Retinal pigment epithelial cell (primary cell): Measurements from ENCODE around the gene ZEB2.
A peak's percentile ranks its signal among the peaks of the same experiment; 100 is the strongest.

Source experiments
- DNase-seq: peaks from one replicate; pipeline ENCODE4 v3.0.0-alpha.2; 2010; ENCODE audit warnings: low read depth
- H3K4me3 ChIP-seq: 2 replicates; pipeline ENCODE4 v1.5.1; 2011; ENCODE audit warnings: mild to moderate bottlenecking, low read length, control low read depth, moderate library complexity
- TF ChIP-seq, protein P1 (sequence below): conservative IDR thresholded peaks from 2 replicates; pipeline ENCODE4 v1.5.1; 2011; ENCODE audit warnings: low read depth, low read length, control low read depth, inconsistent platforms

The ZEB2 gene

GRCh38 chr2:144517866-144518747 lies 1.8 kb downstream of the ZEB2 start:
- DNase-seq, result no peak
- H3K4me3 ChIP-seq, result peak overlapping the region; percentile 86
- TF ChIP-seq, protein P1, sequence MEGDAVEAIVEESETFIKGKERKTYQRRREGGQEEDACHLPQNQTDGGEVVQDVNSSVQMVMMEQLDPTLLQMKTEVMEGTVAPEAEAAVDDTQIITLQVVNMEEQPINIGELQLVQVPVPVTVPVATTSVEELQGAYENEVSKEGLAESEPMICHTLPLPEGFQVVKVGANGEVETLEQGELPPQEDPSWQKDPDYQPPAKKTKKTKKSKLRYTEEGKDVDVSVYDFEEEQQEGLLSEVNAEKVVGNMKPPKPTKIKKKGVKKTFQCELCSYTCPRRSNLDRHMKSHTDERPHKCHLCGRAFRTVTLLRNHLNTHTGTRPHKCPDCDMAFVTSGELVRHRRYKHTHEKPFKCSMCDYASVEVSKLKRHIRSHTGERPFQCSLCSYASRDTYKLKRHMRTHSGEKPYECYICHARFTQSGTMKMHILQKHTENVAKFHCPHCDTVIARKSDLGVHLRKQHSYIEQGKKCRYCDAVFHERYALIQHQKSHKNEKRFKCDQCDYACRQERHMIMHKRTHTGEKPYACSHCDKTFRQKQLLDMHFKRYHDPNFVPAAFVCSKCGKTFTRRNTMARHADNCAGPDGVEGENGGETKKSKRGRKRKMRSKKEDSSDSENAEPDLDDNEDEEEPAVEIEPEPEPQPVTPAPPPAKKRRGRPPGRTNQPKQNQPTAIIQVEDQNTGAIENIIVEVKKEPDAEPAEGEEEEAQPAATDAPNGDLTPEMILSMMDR, result no peak

DNA sequence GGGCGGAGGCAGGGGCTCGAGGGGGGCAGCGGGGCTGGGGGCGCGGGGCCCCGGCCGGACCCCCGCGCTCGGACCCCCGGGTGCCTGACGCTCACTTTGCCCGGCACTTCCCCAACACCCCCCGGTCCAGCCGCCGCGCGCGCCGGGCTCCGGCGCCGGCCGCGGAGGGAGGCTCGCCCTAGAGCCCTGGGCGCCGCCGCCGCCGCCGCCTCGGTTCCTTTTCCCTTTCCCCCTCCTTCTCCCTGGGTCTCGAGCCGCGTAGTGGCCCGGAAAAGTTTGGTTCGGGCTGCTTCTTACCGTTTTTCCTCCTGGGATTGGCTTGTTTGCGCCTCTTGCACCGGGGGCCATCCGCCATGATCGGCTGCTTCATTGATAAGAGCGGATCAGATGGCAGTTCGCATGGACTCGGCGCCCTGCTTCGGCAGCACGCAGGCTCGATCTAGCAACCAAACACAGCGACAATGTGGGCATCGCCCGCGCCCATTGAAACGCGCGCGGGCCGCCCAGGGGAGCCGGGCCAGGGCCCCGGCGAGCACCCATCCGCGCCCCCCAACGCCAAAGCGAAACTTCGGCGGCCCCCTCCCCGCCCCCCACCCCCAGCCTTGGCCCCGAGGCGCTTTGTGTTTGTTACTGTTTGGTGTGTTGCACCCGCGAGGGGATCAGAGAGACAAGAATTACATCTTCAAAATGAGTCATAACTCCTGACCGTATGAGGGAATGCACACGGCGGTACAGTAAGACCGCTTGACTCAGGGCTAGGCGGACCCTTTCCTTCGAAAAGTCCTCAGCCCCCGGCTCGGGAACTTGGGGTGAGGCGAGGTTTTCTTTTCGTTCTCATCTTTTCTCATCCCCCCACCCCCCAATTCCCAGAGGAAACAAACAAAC lies 2.7 kb downstream of the ZEB2 start:
- peak; percentile 88 for DNase-seq
- TF ChIP-seq, protein P1, result no peak
- peak overlapping the region; percentile 86 for H3K4me3 ChIP-seq

DNA sequence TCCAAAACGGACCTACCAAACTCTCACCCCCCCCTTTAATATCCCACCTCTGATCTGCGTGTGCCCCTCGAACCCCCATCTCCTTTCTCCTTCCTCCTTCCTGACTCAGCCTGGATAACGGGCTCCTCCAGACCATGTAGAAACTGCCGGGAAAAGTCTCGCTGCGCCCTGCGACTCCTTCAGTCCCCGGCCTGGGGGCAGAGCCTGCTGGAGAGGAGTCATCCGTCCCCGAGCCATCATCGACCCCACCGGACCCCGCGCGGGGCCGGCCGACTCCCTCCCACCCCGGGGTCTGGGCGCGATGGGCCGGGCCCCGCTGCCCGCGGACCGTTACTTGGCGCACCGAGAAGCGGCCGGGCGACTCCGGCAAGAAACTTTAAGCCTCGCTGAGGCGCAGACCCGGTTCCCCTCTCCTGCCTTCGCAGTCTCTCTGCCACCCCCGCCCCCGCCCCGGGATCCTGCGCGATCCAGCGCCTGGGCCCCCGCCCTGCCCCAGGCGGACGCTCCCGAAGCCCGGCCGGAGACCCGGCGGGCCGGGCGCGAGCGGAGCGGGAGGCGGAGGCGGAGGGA lies 3.4 kb downstream of the ZEB2 start:
- peak overlapping the region; percentile 86 for H3K4me3 ChIP-seq
- TF ChIP-seq, protein P1, result no peak
- no peak for DNase-seq

DNA sequence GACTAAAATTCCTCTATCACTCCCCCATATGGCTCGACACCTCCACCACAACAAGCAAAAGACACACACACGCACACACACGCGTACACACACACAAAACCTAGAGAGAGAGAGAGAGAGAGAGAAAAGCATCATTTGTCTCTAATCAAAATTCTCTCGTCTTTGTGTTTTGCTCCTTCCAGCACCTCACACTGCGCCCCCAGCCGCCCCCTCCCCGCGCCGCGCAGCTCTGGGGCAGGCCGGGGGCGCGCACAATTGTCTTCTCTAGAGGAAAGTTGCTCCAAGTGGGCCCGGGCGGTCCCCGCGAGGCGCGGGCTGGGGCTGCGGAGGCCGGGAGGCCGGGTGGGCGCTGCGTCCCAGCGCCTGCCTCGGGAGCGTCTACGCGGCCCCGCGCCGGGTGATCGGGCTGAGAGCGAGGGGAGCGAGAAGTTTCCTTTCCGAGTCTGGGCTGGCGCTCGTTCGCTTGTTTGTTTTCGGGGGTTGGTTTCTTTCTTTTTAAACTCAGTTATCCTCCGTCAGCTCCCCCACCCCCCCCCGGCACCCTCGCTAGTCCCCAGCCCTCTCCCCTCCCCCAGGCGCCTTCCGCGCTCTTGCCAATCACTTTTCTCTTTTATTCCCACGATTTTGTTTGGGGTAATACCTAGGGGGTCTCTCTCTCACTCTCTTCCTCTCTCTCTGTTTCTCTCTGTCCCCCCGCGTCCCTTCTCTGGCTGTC lies 4.1 kb downstream of the ZEB2 start:
- TF ChIP-seq, protein P1, result no peak
- DNase-seq, result no peak
- H3K4me3 ChIP-seq, result peak overlapping the region; percentile 86

DNA sequence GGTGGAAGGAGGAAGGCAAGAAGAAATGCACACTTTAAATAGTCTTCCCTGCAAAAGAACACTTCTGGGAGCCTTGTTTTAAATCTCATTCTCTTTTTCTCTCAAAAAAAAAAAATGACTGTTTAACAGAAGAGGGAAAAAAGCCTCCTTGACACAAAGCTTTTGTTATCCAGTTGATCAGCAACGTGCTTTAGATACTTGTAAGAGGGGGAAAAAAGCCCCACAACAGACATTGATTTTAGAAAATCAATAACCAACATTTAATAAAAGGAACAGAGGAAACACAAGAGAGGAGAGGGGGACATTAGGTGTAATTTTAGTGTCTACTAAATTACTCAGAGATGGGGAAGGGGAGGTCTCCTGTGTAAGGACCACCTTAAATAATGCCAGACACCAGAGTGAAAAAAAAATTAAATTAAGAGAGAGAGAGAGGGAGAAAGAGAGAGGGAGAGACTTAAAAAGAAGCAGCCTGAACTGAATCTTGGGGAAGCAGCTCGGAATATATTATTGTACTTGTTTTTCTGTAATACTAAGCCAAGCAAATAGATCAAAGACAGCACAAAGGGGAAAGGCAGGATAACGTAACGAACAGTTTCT lies 4.7 kb downstream of the ZEB2 start:
- DNase-seq, result no peak
- H3K4me3 ChIP-seq, result peak overlapping the region; percentile 86
- TF ChIP-seq, protein P1, result no peak

- TF ChIP-seq, protein P1, result no peak
- DNase-seq, result no peak
- peak overlapping the region; percentile 86 for H3K4me3 ChIP-seq
These were observed 5.3 kb downstream of the ZEB2 start for GRCh38 chr2:144514616-144515091.
